Measurements from ENCODE around the gene LY6G6C. TPM values are rescaled to one million over a fixed set of nuclear protein-coding genes. Genes with fewer than 3 reads are reported as not detected.
A peak's percentile ranks its signal among the peaks of the same experiment; 100 is the strongest.

LY6G6C gene
- polyA plus RNA-seq, 3 donors = 0.27 TPM; not detected in 2

GRCh38 chr6:31702819-31703716 is 18.5 kb downstream of the LY6G6C start, which contains the start of gene ABHD16A:
Gene ABHD16A (minus strand): TSS chr6:31703324. CDS start chr6:31703281, 43 bp downstream.
- intact Hi-C loops (cut with micrococcal nuclease) = loop anchor here in 1 of 2 donors (2.0 to 5.0 kb wide), 2 partner anchors 24 to 36 kb away; partner anchors contain the start of genes CSNK2B and LY6G5B
- H3K9ac ChIP-seq (ENCODE audit: insufficient read depth, low read length, poor library complexity, severe bottlenecking) = peak within 1 kb of the TSS; percentile 82
- peak within 1 kb of the TSS; percentile 85 for H3K4me2 ChIP-seq (replicated peaks; ENCODE audit: extremely low read depth, low read length, poor library complexity, severe bottlenecking)
- DNase-seq = peak; percentile 96 to 97 (median 96)
- H3K27ac ChIP-seq (ENCODE audit: low read depth in 1 of 2, low read length in 2 of 2) = peak within 1 kb of the TSS; percentile 94 to 96
- H3K79me2 ChIP-seq (ENCODE audit: insufficient read depth, low read length) = peaks cover 45% of the 10 kb centered on the region
- H3K4me3 Mint-ChIP-seq = peak within 1 kb of the TSS; percentile 98 to 100
- WGBS (ENCODE audit: insufficient coverage) = under 1% methylated on average over 53 of the region's 54 CpGs
- peak within 1 kb of the TSS; percentile 99 to 100 (median 99) for H3K27ac Mint-ChIP-seq
- H3K4me1 ChIP-seq (ENCODE audit: control insufficient read depth in 1 of 2, insufficient read depth in 2 of 2, low read length in 2 of 2) = peaks cover 20 to 26% of the 10 kb centered on the region in 2 donors
- H3K36me3 ChIP-seq (replicated peaks in 1 of 2; ENCODE audit: control insufficient read depth in 1 of 2, insufficient read depth in 2 of 2, low read length in 2 of 2) = peaks cover 16 to 32% of the 10 kb centered on the region in 2 donors
- TF ChIP-seq, protein P1, sequence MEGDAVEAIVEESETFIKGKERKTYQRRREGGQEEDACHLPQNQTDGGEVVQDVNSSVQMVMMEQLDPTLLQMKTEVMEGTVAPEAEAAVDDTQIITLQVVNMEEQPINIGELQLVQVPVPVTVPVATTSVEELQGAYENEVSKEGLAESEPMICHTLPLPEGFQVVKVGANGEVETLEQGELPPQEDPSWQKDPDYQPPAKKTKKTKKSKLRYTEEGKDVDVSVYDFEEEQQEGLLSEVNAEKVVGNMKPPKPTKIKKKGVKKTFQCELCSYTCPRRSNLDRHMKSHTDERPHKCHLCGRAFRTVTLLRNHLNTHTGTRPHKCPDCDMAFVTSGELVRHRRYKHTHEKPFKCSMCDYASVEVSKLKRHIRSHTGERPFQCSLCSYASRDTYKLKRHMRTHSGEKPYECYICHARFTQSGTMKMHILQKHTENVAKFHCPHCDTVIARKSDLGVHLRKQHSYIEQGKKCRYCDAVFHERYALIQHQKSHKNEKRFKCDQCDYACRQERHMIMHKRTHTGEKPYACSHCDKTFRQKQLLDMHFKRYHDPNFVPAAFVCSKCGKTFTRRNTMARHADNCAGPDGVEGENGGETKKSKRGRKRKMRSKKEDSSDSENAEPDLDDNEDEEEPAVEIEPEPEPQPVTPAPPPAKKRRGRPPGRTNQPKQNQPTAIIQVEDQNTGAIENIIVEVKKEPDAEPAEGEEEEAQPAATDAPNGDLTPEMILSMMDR (IDR thresholded peaks at IDR 0.05) = no peak
- peaks cover 16 to 31% of the 10 kb centered on the region in 2 donors for H3K36me3 Mint-ChIP-seq
- peaks cover 24% of the 10 kb centered on the region for H4K20me1 ChIP-seq (ENCODE audit: insufficient read depth, low read length)
- H2AFZ ChIP-seq (ENCODE audit: insufficient read depth, low read depth, low read length, poor library complexity, severe bottlenecking) = peak within 1 kb of the TSS; percentile 76
- H3K4me3 ChIP-seq (replicated peaks in 1 of 3; ENCODE audit: low read depth in 2 of 3, low read length in 3 of 3) = peak within 1 kb of the TSS; percentile 92 to 98 (median 97)
- H3K9me3 ChIP-seq (replicated peaks in 1 of 2; ENCODE audit: control insufficient read depth in 1 of 2, insufficient read depth in 1 of 2, low read length in 2 of 2) = no peaks in the 10 kb centered on the region
- no peaks in the 10 kb centered on the region for H3K9me3 Mint-ChIP-seq
- H3K27me3 Mint-ChIP-seq (ENCODE audit: low read depth in 3 of 3) = peaks cover 0 to 1% (median 0%) of the 10 kb centered on the region in 3 donors
- peaks cover 23% of the 10 kb centered on the region for H3K4me1 Mint-ChIP-seq
- no peaks in the 10 kb centered on the region for H3K27me3 ChIP-seq (ENCODE audit: control insufficient read depth in 2 of 2, insufficient read depth in 2 of 2, low read length in 2 of 2)

DNA sequence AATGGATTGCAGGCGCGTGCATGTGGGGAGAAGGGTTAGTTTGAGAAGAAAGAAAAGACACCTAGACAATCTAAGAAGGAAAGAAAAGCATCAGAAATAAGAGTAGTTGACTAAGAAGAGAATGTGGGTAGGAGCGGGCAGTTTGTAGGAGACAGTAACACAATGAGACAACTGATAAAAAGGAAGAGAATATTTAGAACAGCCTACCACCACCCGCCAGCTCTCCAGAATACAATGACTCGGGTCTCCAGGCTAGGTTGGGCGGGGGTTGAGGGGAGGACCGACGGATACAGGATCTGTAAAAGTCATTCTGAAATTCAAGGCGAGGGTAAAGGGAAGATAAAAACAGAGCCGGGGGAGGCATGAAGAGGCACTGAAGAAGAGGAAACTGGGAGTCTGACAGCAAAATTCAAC is 19.1 kb downstream of the LY6G6C start:
- H3K27me3 Mint-ChIP-seq (ENCODE audit: low read depth in 3 of 3) = peaks cover 0 to 1% (median 0%) of the 10 kb centered on the region in 3 donors
- WGBS (ENCODE audit: insufficient coverage) = 0% methylated on average over 5 of the region's 10 CpGs
- Histone ChIP-seq H3K4me2 (replicated peaks; ENCODE audit: extremely low read depth, low read length, poor library complexity, severe bottlenecking) (peak overlapping the region; percentile 85), H3K4me1 (ENCODE audit: control insufficient read depth in 1 of 2, insufficient read depth in 2 of 2, low read length in 2 of 2) (peaks cover 20 to 26% of the 10 kb centered on the region in 2 donors), H3K4me3 (replicated peaks in 1 of 3; ENCODE audit: low read depth in 2 of 3, low read length in 3 of 3) (peak overlapping the region; percentile 92 to 98 (median 97)), H3K27me3 (ENCODE audit: control insufficient read depth in 2 of 2, insufficient read depth in 2 of 2, low read length in 2 of 2) (no peaks in the 10 kb centered on the region), H3K9me3 (replicated peaks in 1 of 2; ENCODE audit: control insufficient read depth in 1 of 2, insufficient read depth in 1 of 2, low read length in 2 of 2) (no peaks in the 10 kb centered on the region), H2AFZ (ENCODE audit: insufficient read depth, low read depth, low read length, poor library complexity, severe bottlenecking) (peak overlapping the region; percentile 76), H3K27ac (ENCODE audit: low read depth in 1 of 2, low read length in 2 of 2) (peak overlapping the region; percentile 94 to 96), H3K36me3 (replicated peaks in 1 of 2; ENCODE audit: control insufficient read depth in 1 of 2, insufficient read depth in 2 of 2, low read length in 2 of 2) (peaks cover 19 to 39% of the 10 kb centered on the region in 2 donors), H3K9ac (ENCODE audit: insufficient read depth, low read length, poor library complexity, severe bottlenecking) (peak overlapping the region; percentile 82), H3K79me2 (ENCODE audit: insufficient read depth, low read length) (peaks cover 51% of the 10 kb centered on the region), H4K20me1 (ENCODE audit: insufficient read depth, low read length) (peaks cover 31% of the 10 kb centered on the region)
- H3K9me3 Mint-ChIP-seq = no peaks in the 10 kb centered on the region
- intact Hi-C loops (cut with micrococcal nuclease) = loop anchor here in 1 of 2 donors (2.0 to 5.0 kb wide), 2 partner anchors 24 to 35 kb away; partner anchors contain the start of genes CSNK2B and LY6G5B
- peak overlapping the region; percentile 98 to 100 for H3K4me3 Mint-ChIP-seq
- peaks cover 21 to 37% of the 10 kb centered on the region in 2 donors for H3K36me3 Mint-ChIP-seq
- H3K27ac Mint-ChIP-seq = peak overlapping the region; percentile 99 to 100 (median 99)
- peaks cover 27% of the 10 kb centered on the region for H3K4me1 Mint-ChIP-seq
- TF ChIP-seq, protein P1 (IDR thresholded peaks at IDR 0.05) = no peak
- peak in 1 of 3 donors; percentile 27 for DNase-seq

All from CD14-positive monocyte (primary cell).